ENCODE measurements around the gene ZNF761. TPM values are rescaled to one million over a fixed set of nuclear protein-coding genes. Genes with fewer than 3 reads are reported as not detected.

ZNF761 gene
- total and polyA plus RNA-seq, 2 of the 13 experiments (the other 11 are each of a cell fraction or from before 2014, with no cell fraction given), result 11.6 to 16.2 TPM

GRCh38 chr19:53504885-53505284, 73.1 kb downstream of the ZNF761 start (continued):
- TF ChIP-seq THYN1 (CRISPR knock-in tag; IDR thresholded peaks at IDR 0.05; ENCODE audit: borderline replicate concordance, low read depth), result no peak
- TF ChIP-seq MAX (IDR thresholded peaks at IDR 0.05), result peak; percentile 78
- TF ChIP-seq KLF11 (CRISPR knock-in tag; IDR thresholded peaks at IDR 0.05), result no peak
- no peak for TF ChIP-seq ARID2 (CRISPR knock-in tag; IDR thresholded peaks at IDR 0.05; ENCODE audit: borderline replicate concordance)
- no peak; the same call in 1 of the 2 replicates for TF ChIP-seq ZNF687 (CRISPR knock-in tag; IDR thresholded peaks at IDR 0.05)
- TF ChIP-seq HNF1B (CRISPR knock-in tag; IDR thresholded peaks at IDR 0.05), result no peak
- no peak for TF ChIP-seq CERS6 (CRISPR knock-in tag; IDR thresholded peaks at IDR 0.05)
- TF ChIP-seq ZGPAT (CRISPR knock-in tag; IDR thresholded peaks at IDR 0.05), result 0 out of 2 replicates have a peak, but pooled peaks have one; percentile 10
- no peak for TF ChIP-seq ZSCAN25 (CRISPR knock-in tag; IDR thresholded peaks at IDR 0.05)
- TF ChIP-seq ZMYM2 (CRISPR knock-in tag; IDR thresholded peaks at IDR 0.05), result no peak
- TF ChIP-seq DPF2 (CRISPR knock-in tag; IDR thresholded peaks at IDR 0.05; ENCODE audit: borderline replicate concordance, low read depth), result no peak
- TF ChIP-seq ZNF580 (CRISPR knock-in tag; IDR thresholded peaks at IDR 0.05; ENCODE audit: borderline replicate concordance, low read depth), result no peak
- TF ChIP-seq ISX (CRISPR knock-in tag; conservative IDR thresholded peaks at IDR 0.05), result no peak
- no peak for TF ChIP-seq TEAD3 (CRISPR knock-in tag; optimal IDR thresholded peaks at IDR 0.05; ENCODE audit: borderline replicate concordance)
- TF ChIP-seq ZFP36L2 (CRISPR knock-in tag; IDR thresholded peaks at IDR 0.05), result no peak
- TF ChIP-seq KAT7 (CRISPR knock-in tag; IDR thresholded peaks at IDR 0.05; ENCODE audit: borderline replicate concordance), result no peak
- no peak for TF ChIP-seq HDAC1 (CRISPR knock-in tag; IDR thresholded peaks at IDR 0.05)
- no peak for TF ChIP-seq ZNF691 (CRISPR knock-in tag; IDR thresholded peaks at IDR 0.05; ENCODE audit: borderline replicate concordance, low read depth)
- TF ChIP-seq KDM6A (CRISPR knock-in tag; IDR thresholded peaks at IDR 0.05; ENCODE audit: low read depth), result no peak
- TF ChIP-seq SAP130 (CRISPR knock-in tag; IDR thresholded peaks at IDR 0.05; ENCODE audit: low read depth), result peak; percentile 65
- TF ChIP-seq KLF6 (CRISPR knock-in tag; IDR thresholded peaks at IDR 0.05), result no peak
- TF ChIP-seq ZSCAN9 (CRISPR knock-in tag; IDR thresholded peaks at IDR 0.05; ENCODE audit: borderline replicate concordance), result no peak

Measured in HepG2 (cell line).